NCI-H1436 treated with DMSO at 0.1 percent for 48 hours (cell line): Measurements from ENCODE around the gene NCOA3.
A peak's percentile ranks its signal among the peaks of the same experiment; 100 is the strongest.
"Not testable (repeated sequence)": the region's sequence is repeated elsewhere in the genome, so short reads cannot be mapped to it uniquely, and the experiment has no call there.

Experiments used
- DNase-seq: peaks from one replicate; lab custom pipeline; 2025; lab: John Stamatoyannopoulos, UW

Gene NCOA3

GRCh38 chr20:47501482-47502270 is at the start of gene NCOA3:
TSS of gene NCOA3 (plus strand) at chr20:47501887. CDS start at chr20:47622248, 120,361 bp downstream.
- DNase-seq = peak; percentile 68

DNA sequence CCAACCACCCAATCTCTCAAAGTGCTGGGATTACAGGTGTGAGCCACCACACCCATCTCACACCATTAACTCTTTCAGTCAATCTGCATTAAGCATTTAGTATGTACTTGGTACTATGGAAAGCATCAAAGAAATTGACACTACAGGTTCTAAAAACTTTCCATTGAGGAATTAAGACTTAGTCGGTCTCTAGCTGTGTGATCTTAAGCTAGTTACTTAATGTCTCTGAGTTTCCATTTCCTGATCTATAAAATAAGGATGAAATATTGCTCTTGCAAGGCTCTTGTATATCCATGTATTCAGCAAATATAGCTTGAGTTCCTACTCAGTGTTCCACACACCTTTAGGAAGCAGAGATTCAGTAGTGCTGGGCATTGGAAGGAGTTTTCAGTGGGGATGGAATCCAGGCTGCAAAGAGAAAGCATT is 48.9 kb upstream of the NCOA3 start:
- no peak for DNase-seq

GRCh38 chr20:47453167-47453782 is 48.4 kb upstream of the NCOA3 start:
- no peak for DNase-seq

DNA sequence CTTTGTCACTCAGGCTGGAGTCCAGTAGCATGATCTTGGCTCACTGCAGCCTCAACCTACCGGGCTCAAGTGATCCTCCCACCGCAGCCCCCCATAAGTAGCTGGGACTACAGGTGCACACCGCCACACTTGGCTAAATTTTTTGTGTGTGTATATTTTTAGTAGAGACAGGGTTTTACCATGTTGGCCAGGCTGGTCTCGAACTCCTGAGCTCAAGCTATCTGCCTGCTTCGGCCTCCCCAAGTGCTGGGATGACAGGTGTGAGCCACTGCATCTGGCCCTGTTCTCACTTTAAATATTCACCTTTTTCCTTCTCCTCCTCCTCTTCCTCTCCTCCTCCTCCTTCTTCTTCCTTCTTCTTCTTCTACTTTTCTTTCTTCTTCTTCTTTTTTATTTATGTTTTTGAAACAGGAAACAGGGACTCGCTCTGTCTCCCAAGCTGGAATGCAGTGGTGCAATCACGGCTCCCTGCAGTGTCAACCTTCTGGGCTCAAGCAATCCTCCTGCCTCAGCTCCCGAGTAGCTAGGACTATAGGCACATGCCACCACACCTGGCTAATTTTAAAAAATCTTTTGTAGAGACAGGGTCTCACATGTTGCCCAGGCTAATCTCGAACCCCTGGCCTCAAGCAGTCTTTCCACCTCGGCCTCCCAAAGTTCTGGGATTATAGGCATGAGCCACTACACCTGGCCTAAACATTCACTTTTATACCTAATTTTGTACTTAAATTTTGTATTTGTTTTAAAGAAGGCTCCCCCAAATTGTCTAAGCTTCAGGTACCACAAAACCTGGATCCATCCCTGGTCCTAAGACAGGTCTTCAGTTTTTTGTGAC is 47.2 kb upstream of the NCOA3 start:
- no peak for DNase-seq

GRCh38 chr20:47455133-47456040 is 46.3 kb upstream of the NCOA3 start:
- DNase-seq = no peak

DNA sequence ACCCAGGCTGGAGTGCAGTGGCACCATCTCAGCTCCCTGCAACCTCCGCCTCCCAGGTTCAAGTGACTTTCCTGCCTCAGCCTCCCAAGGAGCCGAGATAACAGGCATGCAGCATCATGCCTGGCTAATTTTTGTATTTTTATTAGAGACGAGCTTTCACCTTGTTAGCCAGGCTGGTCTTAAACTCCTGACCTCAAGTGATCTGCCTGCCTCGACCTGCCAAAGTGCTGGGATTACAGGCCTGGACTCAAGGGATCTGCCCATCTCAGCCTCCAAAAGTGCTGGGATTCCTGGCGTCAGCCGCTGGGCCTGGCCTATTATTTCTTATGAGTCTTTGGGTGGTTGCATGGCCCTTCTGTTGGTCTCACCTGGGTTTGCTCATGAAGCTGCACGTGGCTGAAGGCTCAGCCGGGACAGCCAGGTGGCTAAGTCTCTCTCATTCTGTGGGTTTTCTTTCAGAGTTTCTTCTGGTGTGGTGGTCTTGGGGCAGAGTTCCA is 45.6 kb upstream of the NCOA3 start:
- DNase-seq = no peak

- DNase-seq = no peak
Observed at GRCh38 chr20:47456952-47457724, 44.5 kb upstream of the NCOA3 start.

- DNase-seq = not testable (repeated sequence)
Observed at GRCh38 chr20:47458280-47459050, 43.2 kb upstream of the NCOA3 start.

DNA sequence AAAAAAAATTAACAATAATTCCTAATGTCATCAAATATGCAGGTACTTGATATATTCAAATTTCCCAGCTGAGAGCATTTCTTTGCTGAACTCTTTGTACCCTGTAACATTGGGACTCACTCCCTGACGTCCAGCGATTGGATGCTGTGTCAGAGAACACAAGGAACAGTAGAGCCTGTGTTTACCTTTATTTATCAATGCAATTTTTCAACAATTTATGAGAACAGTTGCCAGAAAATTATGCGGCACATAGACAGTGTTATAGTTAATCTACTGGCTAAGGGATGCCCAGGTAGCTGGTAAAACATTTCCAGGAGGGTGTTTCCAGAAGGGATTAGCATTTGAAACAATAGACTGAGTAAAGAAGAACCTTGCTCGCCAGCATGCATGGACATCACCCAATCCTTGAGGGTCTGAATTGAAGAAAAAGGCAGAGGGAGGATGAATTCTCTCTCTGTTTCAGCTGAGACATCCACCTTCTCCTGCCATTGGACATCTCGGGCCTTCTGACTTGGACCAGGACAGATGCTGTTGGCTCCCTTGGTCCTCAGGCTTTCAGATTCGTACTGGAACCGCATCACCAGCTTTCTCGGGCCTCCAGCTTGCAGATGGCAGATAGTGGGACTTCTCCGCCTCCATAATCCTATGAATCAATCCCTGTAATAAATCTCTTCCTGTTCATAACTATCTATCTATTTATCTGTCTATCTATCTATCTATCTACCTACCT is 42.2 kb upstream of the NCOA3 start:
- DNase-seq = no peak

DNA sequence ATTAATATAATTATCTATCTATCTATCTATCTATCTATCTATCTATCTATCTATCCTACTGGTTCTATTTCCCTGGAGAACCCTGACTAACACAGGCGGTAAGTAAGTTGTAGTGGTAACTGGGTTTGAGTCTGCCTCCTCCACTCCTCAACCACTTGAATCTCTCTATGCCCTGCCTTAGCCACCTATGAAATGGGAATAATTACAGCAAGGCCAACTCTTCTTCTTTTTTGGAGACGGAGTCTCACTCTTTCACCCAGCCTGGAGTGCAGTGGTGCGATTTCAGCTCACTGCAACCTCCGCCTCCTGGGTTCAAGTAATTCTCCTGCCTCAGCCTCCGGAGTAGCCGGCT is 41.0 kb upstream of the NCOA3 start:
- not testable (repeated sequence) for DNase-seq

GRCh38 chr20:47461120-47461685 is 40.5 kb upstream of the NCOA3 start:
- no peak for DNase-seq

- DNase-seq = not testable (repeated sequence)
Observed at GRCh38 chr20:47461906-47462305, 39.8 kb upstream of the NCOA3 start.

- no peak for DNase-seq
Observed at GRCh38 chr20:47464380-47465101, 37.1 kb upstream of the NCOA3 start.

DNA sequence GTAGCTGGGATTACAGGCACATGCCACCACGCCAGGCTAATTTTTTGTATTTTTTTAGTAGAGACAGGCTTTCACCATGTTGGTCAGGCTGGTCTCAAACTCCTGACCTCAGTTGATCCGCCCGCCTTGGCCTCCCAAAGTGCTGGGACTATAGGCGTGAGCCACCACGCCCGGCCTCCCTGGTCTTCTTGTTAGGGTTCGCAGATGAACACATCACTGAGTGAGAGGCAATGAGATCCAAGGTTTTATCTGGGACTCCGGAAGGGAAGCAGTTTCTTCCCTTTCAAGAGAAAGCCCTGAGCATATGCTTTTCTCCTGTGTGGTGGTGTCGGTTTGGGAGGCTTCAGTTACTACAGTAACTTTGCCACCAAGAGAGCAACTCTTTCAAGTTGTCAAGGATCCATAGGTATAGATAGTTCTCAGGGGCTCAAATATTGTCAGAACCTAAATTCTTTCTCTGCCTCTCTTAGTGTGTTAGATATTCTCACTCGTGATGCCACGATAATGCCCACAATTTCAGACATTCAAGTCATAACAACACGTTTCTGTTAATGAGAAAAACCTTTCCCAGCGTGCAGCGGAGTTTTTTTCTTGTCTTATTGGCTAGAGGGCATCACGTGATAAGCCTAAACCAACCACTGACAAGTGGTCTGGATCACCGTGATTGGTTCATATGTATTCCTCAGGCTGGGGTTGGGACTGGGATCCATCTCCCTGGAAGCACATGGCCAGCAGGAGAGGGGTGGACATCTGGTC is 36.2 kb upstream of the NCOA3 start:
- no peak for DNase-seq

DNA sequence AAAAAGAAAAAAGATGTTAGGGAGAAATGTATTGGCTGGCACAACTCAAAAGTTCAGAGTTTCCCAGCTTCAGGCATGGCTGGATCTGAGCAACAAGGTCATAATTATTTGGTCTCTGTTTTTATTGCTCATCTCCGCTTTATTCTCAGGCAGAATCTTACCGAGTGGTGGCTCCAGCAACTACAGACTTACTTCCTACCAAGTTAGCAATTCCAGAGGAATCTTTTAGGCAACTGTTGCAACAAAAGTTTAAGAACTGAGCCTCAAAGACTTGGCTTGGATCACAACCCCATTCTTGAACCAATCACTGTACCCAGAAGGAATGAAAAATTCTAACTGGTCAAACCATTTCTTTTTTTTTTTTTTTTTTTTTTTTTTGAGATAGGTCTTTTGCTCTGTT is 35.5 kb upstream of the NCOA3 start:
- no peak for DNase-seq

DNA sequence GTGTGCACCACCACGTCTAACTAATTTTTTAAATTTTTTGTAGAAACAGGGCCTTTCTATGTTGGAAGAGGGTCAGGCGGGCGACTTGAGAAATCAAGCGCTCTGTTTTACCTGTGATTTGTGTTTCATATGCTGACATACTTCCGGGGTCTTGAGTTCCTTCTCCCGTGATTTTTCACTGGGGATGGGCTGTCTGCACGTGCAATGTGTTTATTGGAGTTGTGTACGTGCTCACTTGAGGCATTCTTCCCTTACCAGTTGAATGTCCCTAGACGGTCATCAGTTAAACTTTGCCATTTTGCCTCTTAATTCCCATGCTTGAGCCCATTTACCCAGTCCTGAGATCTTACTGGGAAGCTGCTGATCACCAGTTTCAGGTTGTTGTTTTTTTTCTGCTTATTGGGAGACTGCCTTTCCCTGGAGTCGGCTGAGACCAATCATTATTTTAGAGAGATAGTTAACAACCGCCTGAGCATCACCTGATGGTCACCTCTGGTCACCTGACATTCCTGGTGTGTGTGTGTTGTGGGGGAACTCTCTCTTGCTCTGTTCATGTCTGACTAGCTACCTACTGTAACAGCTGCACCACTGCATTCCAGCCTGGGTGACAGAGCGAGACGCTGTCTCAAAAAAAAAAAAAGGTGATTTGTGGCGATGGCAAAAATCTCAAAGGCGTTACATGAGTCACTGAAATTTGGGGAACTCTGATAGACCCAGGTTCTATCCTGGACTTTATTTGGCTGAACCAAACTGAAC is 34.8 kb upstream of the NCOA3 start:
- DNase-seq = no peak
